Left ventricle myocardium inferior (tissue), 1 donor: ENCODE results near the gene ID3. TPM values are rescaled to one million over a fixed set of nuclear protein-coding genes. Genes with fewer than 3 reads are reported as not detected.

ENCODE experiments used
- DNase-seq: peaks from one replicate; pipeline ENCODE4 v3.0.0-alpha.2; 2020
- H3K27ac ChIP-seq: fragments of 200-600 bp; replicated peaks from 2 replicates; pipeline ENCODE4 v1.8.0; 2021
- H3K27me3 ChIP-seq: fragments of 200-600 bp; 2 replicates; pipeline ENCODE4 v1.8.0; 2021; ENCODE audit warnings: low read depth
- H3K36me3 ChIP-seq: fragments of 200-600 bp; 2 replicates; pipeline ENCODE4 v1.8.0; 2021
- H3K4me1 ChIP-seq: fragments of 200-600 bp; 2 replicates; pipeline ENCODE4 v1.8.0; 2021
- H3K4me3 ChIP-seq: fragments of 200-600 bp; 2 replicates; pipeline ENCODE4 v1.8.0; 2021; ENCODE audit warnings: mild to moderate bottlenecking, moderate library complexity
- H3K9me3 ChIP-seq: fragments of 200-600 bp; replicated peaks from 2 replicates; pipeline ENCODE4 v1.8.0; 2021
- CTCF ChIP-seq: fragments of 200-600 bp; IDR thresholded peaks from 2 replicates; pipeline ENCODE4 v1.8.0; 2021; ENCODE audit warnings: antibody characterized with exemption, mild to moderate bottlenecking, borderline replicate concordance
- intact Hi-C: fragments of 100-400 bp; cut with micrococcal nuclease; formaldehyde crosslinking; loops from one replicate; pipeline ENCODE4 v1.11.0; 2022
- total RNA-seq: library from RNA; stranded (reverse); fragmentation: NEBNext Ultra II Directional; extraction: Animal tissue kit (Norgen Biotek cat#: 25700); gene quantifications from one replicate; pipeline ENCODE4 v1.2.1, GENCODE V29; 2021
- donor health status: DM: no; HTN: yes; CAD: no; lungs with severe emphysema.

ID3 gene
- total RNA-seq, 1 donor from 2014 or later: 75.2 TPM

GRCh38 chr1:23565776-23566175 is 6.5 kb upstream of the ID3 start:
- Histone ChIP-seq H3K4me3 (no peak overlapping the region), H3K9me3 (no peaks in the 10 kb centered on the region), H3K27ac (peak overlapping the region; percentile 96), H3K27me3 (no peaks in the 10 kb centered on the region), H3K4me1 (peaks cover 60% of the 10 kb centered on the region), H3K36me3 (no peaks in the 10 kb centered on the region)
- TF ChIP-seq CTCF: no peak
- intact Hi-C loops: no loop called here
- no peak for DNase-seq

GRCh38 chr1:23564529-23565122 is 5.3 kb upstream of the ID3 start:
- H3K4me3 ChIP-seq: no peak overlapping the region
- no peak for DNase-seq
- no peaks in the 10 kb centered on the region for H3K36me3 ChIP-seq
- H3K9me3 ChIP-seq: no peaks in the 10 kb centered on the region
- H3K4me1 ChIP-seq: peaks cover 72% of the 10 kb centered on the region
- TF ChIP-seq CTCF: no peak
- H3K27me3 ChIP-seq: no peaks in the 10 kb centered on the region
- peak overlapping the region; percentile 96 for H3K27ac ChIP-seq
- intact Hi-C loops: no loop called here

- TF ChIP-seq CTCF: no peak
- Histone ChIP-seq H3K27me3 (no peaks in the 10 kb centered on the region), H3K4me1 (peaks cover 70% of the 10 kb centered on the region), H3K36me3 (peaks cover under 1% of the 10 kb centered on the region), H3K27ac (peak overlapping the region; percentile 96), H3K4me3 (no peak overlapping the region), H3K9me3 (no peaks in the 10 kb centered on the region)
- DNase-seq: no peak
- intact Hi-C loops: no loop called here
These were observed 4.6 kb upstream of the ID3 start for GRCh38 chr1:23563755-23564374.

GRCh38 chr1:23563003-23563402 is 3.7 kb upstream of the ID3 start:
- intact Hi-C loops: no loop called here
- DNase-seq: no peak
- TF ChIP-seq CTCF: no peak
- no peaks in the 10 kb centered on the region for H3K27me3 ChIP-seq
- H3K27ac ChIP-seq: peak overlapping the region; percentile 96
- H3K4me3 ChIP-seq: peak overlapping the region; percentile 87
- H3K36me3 ChIP-seq: peaks cover 7% of the 10 kb centered on the region
- H3K4me1 ChIP-seq: peaks cover 70% of the 10 kb centered on the region
- H3K9me3 ChIP-seq: no peaks in the 10 kb centered on the region

- TF ChIP-seq CTCF: no peak
- peaks cover 72% of the 10 kb centered on the region for H3K4me1 ChIP-seq
- H3K36me3 ChIP-seq: peaks cover 14% of the 10 kb centered on the region
- H3K4me3 ChIP-seq: peak overlapping the region; percentile 87
- no peaks in the 10 kb centered on the region for H3K9me3 ChIP-seq
- DNase-seq: peak; percentile 97
- intact Hi-C loops: no loop called here
- H3K27ac ChIP-seq: peak overlapping the region; percentile 96
- H3K27me3 ChIP-seq: no peaks in the 10 kb centered on the region
These were observed 3.0 kb upstream of the ID3 start for GRCh38 chr1:23562137-23562876.
